Osteocyte (in vitro differentiated cells): ENCODE measurements around the gene FGF12. TPM values are rescaled to one million over a fixed set of nuclear protein-coding genes. Genes with fewer than 3 reads are reported as not detected.

Experiments used
- DNase-seq: peaks from one replicate; pipeline ENCODE4 v3.0.0; 2021; ENCODE audit warnings: mixed read lengths; ENCODE audit not compliant: unreplicated experiment; ENCODE audit errors: extremely low spot score
- H3K27ac Mint-ChIP-seq: one replicate; pipeline ENCODE4 v1.8.0; 2021; ENCODE audit warnings: mild to moderate bottlenecking, mixed read lengths; ENCODE audit not compliant: unreplicated experiment
- H3K27me3 Mint-ChIP-seq: one replicate; pipeline ENCODE4 v1.8.0; 2021; ENCODE audit warnings: mixed read lengths; ENCODE audit not compliant: unreplicated experiment
- H3K36me3 Mint-ChIP-seq: one replicate; pipeline ENCODE4 v1.8.0; 2021; ENCODE audit warnings: mixed read lengths; ENCODE audit not compliant: unreplicated experiment
- H3K4me1 Mint-ChIP-seq: one replicate; pipeline ENCODE4 v1.8.0; 2021; ENCODE audit warnings: mixed read lengths; ENCODE audit not compliant: unreplicated experiment
- H3K4me3 Mint-ChIP-seq: one replicate; pipeline ENCODE4 v1.8.0; 2021; ENCODE audit warnings: mild to moderate bottlenecking, moderate library complexity, mixed read lengths; ENCODE audit not compliant: unreplicated experiment
- H3K9me3 Mint-ChIP-seq: one replicate; pipeline ENCODE4 v1.8.0; 2021; ENCODE audit warnings: mixed read lengths; ENCODE audit not compliant: unreplicated experiment
- total RNA-seq: library from RNA; stranded (reverse); gene quantifications from 2 replicates; pipeline ENCODE4 v1.2.1, GENCODE V29; 2021
- TF ChIP-seq, protein P1 (sequence below): fragments of 200-600 bp; sonication (generic); IDR thresholded peaks from 2 replicates; pipeline ENCODE4 v1.5.0; 2021; ENCODE audit warnings: antibody characterized with exemption, mild to moderate bottlenecking, moderate library complexity

The FGF12 gene
- total RNA-seq, 1 donor from 2014 or later, result not detected

DNA sequence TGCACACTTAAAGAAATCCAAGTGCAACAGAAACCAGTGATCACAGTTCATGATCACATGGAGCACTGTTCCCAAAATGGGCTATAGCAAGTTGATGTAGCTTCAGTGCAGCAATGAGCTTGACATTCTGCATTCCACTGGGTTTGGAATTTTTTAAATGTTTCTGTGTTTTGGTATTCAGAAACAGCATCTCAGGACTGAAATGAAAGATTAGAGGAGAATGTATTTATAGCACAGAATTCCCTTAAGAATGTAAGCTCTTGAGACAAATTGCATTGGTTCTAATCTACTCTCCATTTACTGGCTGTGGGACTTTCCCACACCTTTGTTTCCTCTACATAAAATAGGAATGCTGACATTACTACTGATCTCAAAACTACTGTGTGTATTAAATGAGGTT is 162.7 kb downstream of the FGF12 start:
- H3K4me1 Mint-ChIP-seq, result no peaks in the 10 kb centered on the region
- H3K27me3 Mint-ChIP-seq, result peaks cover 3% of the 10 kb centered on the region
- no peaks in the 10 kb centered on the region for H3K9me3 Mint-ChIP-seq
- H3K4me3 Mint-ChIP-seq, result no peak overlapping the region
- no peak for DNase-seq
- H3K27ac Mint-ChIP-seq, result no peak overlapping the region
- H3K36me3 Mint-ChIP-seq, result no peaks in the 10 kb centered on the region
- TF ChIP-seq, protein P1, sequence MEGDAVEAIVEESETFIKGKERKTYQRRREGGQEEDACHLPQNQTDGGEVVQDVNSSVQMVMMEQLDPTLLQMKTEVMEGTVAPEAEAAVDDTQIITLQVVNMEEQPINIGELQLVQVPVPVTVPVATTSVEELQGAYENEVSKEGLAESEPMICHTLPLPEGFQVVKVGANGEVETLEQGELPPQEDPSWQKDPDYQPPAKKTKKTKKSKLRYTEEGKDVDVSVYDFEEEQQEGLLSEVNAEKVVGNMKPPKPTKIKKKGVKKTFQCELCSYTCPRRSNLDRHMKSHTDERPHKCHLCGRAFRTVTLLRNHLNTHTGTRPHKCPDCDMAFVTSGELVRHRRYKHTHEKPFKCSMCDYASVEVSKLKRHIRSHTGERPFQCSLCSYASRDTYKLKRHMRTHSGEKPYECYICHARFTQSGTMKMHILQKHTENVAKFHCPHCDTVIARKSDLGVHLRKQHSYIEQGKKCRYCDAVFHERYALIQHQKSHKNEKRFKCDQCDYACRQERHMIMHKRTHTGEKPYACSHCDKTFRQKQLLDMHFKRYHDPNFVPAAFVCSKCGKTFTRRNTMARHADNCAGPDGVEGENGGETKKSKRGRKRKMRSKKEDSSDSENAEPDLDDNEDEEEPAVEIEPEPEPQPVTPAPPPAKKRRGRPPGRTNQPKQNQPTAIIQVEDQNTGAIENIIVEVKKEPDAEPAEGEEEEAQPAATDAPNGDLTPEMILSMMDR, result no peak

DNA sequence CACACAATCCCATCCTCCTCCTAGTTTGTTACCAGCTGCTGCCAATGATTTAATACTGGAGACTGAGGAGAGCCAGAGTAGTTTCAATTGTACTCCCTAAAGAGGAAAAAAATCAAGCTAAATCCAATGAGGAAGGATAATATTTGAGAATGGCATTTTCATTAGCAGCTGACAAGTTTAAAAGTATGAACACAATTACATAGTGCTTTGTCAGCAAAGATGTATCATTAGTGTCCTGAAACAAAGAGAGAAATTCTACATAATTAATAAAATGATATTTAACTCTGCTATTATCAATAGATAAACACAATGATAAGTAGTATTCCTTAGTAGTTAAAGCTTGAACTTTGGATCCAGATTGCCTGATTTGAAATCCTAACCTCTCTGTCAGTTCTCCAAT is 163.9 kb downstream of the FGF12 start:
- Mint-ChIP-seq H3K36me3 (no peaks in the 10 kb centered on the region), H3K27ac (no peak overlapping the region), H3K4me3 (no peak overlapping the region), H3K9me3 (no peaks in the 10 kb centered on the region), H3K27me3 (peaks cover 9% of the 10 kb centered on the region), H3K4me1 (no peaks in the 10 kb centered on the region)
- DNase-seq, result no peak
- TF ChIP-seq, protein P1, result no peak

DNA sequence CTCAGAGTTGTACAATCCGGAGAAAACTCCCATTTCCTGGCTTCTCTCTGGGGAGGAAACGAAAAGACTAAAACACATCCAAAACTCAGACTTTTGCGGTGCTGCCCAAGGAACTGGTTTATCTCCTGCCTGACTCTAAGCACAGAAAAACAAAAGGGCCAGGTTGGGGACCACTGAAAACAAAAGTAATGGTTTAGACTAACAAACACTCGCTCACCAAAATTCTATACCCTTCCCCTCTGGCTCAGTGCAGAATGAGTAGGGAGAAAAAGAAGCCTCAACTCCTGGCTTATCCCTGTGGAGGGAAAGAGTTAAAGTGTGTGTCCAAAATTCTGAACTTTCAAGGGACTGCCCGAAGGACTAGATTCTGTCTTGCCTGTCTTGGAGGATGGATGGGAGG is 173.6 kb downstream of the FGF12 start:
- Mint-ChIP-seq H3K4me3 (no peak overlapping the region), H3K36me3 (no peaks in the 10 kb centered on the region), H3K27ac (no peak overlapping the region), H3K27me3 (peaks cover under 1% of the 10 kb centered on the region), H3K9me3 (no peaks in the 10 kb centered on the region), H3K4me1 (no peaks in the 10 kb centered on the region)
- TF ChIP-seq, protein P1, result no peak
- no peak for DNase-seq

DNA sequence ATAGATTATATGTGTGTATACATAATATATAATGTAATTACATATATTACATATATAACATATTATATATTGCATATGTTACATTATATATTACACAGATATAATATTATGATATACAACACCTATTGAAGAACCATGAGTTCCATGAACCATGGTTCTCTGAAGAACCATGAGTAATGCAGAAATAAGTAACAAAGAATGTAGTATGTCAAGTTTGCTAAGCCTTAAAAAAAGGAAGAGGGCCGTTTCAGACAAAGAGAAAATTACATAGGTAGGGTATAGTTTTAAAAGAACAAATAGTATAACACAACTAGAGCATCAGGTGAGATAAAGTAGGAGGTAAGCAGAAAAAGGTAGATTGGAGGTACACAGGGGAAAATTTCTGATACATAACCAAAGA is 177.0 kb downstream of the FGF12 start:
- H3K9me3 Mint-ChIP-seq, result no peaks in the 10 kb centered on the region
- DNase-seq, result no peak
- TF ChIP-seq, protein P1, result no peak
- no peak overlapping the region for H3K27ac Mint-ChIP-seq
- no peak overlapping the region for H3K4me3 Mint-ChIP-seq
- H3K27me3 Mint-ChIP-seq, result no peaks in the 10 kb centered on the region
- no peaks in the 10 kb centered on the region for H3K36me3 Mint-ChIP-seq
- no peaks in the 10 kb centered on the region for H3K4me1 Mint-ChIP-seq

DNA sequence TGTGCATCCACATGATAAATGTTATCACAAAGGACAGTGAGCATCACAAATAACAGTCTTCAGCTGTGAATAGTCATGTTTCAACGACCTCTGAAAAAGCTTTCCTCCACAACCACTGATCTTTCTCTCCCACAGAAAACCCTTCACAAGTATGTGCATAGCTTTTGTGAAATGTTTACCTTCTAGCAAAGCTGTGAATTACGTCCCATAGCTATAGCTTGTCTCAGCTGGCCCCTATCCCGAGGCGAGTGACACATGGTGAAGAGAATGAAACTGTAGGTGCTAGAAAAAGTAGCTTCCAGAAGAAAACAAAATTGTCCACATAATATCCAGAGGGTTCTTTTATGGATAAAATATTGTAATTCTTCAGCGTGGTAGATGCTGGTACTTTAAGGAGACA is 182.0 kb downstream of the FGF12 start:
- Mint-ChIP-seq H3K27ac (no peak overlapping the region), H3K4me1 (no peaks in the 10 kb centered on the region), H3K4me3 (no peak overlapping the region), H3K36me3 (no peaks in the 10 kb centered on the region), H3K9me3 (peaks cover 11% of the 10 kb centered on the region), H3K27me3 (no peaks in the 10 kb centered on the region)
- TF ChIP-seq, protein P1, result no peak
- DNase-seq, result no peak
